K562 (cell line): Measurements from ENCODE around the gene S100G. TPM values are rescaled to one million over a fixed set of nuclear protein-coding genes. Genes with fewer than 3 reads are reported as not detected.

Experiments used
- ATAC-seq: fragments of 200-7000 bp; cut with Tn5 transposase; 3 replicates; pipeline ENCODE4 v1.9.1; 2020; ENCODE audit warnings: moderate library complexity
- BruUV-seq: library from RNA; stranded (reverse); fragments of 400-500 nt; replicated peaks from 2 replicates; lab custom pipeline; 2021; lab: Mats Ljungman, UMichigan
- CTCF ChIA-PET: fragments of 300-600 bp; formaldehyde crosslinking; extraction: SDS; loops from one replicate; lab custom pipeline; 2021; ENCODE audit warnings: low intra/inter-chr PET ratio; lab: Yijun Ruan, JAX
- POLR2A ChIA-PET: fragments of 300-600, 350-650 bp; sonication (Branson Sonifier 250); formaldehyde crosslinking; extraction: SDS; loops from one replicate; lab custom pipeline; 2021; ENCODE audit warnings: antibody characterized with exemption, inconsistent platforms; lab: Yijun Ruan, JAX
- DNase-seq, 4 experiments: peaks; one replicate each; pipeline versions ENCODE4 v3.0.0 to v3.0.0-alpha.2; 2011 to 2018; ENCODE audit warnings: low spot score in 3 of 4, mixed read lengths in 3 of 4; ENCODE audit errors: extremely low read depth in 1 of 4
- FAIRE-seq: peaks from 2 replicates; lab custom pipeline; 2011; peaks lifted over from hg19 to GRCh38; lab: Jason Lieb, UNC
- H2AFZ ChIP-seq: 2 replicates; pipeline ENCODE4 v1.6.0; 2011; ENCODE audit warnings: low read depth, low read length, control low read depth, inconsistent platforms
- H3K27ac ChIP-seq: fragments of 200-600 bp; 3 replicates; pipeline ENCODE4 v1.8.0; 2011; ENCODE audit warnings: low read depth, mild to moderate bottlenecking, control low read depth, inconsistent platforms, low read length, moderate library complexity, mixed read lengths; ENCODE audit errors: extremely low read depth
- H3K27me3 ChIP-seq, 2 experiments: fragments of 300-600 bp in 1 of 2; 2 replicates in 1 of 2; 3 replicates in 1 of 2; pipeline versions ENCODE4 v1.6.0 to v1.8.0; 2011; ENCODE audit warnings: inconsistent platforms in 2 of 2, low read length in 2 of 2, mild to moderate bottlenecking in 1 of 2, mixed read lengths in 1 of 2, moderate library complexity in 1 of 2; ENCODE audit not compliant: control insufficient read depth in 2 of 2, insufficient read depth in 2 of 2
- H3K36me3 ChIP-seq: fragments of 300-600 bp; 3 replicates; pipeline ENCODE4 v1.8.0; 2011; ENCODE audit warnings: mild to moderate bottlenecking, low read length, inconsistent platforms; ENCODE audit not compliant: control insufficient read depth, insufficient read depth
- H3K4me1 ChIP-seq, 2 experiments: fragments of 200-600 bp in 1 of 2; replicated peaks in 1 of 2; 2 replicates in 1 of 2; 3 replicates in 1 of 2; pipeline versions ENCODE4 v1.5.1 to v1.8.0; 2011; ENCODE audit warnings: inconsistent platforms in 2 of 2, low read length in 2 of 2, mild to moderate bottlenecking in 1 of 2, mixed read lengths in 1 of 2, moderate library complexity in 1 of 2; ENCODE audit not compliant: control insufficient read depth in 2 of 2, insufficient read depth in 2 of 2
- H3K4me2 ChIP-seq: 2 replicates; pipeline ENCODE4 v1.6.1; 2011; ENCODE audit warnings: low read length, control low read depth, inconsistent platforms, mixed read lengths; ENCODE audit not compliant: insufficient read depth
- H3K4me3 ChIP-seq: fragments of 200-600 bp; sonication (generic), shearing (Covaris generic); 2 replicates; pipeline ENCODE4 v1.5.1; 2016; ENCODE audit warnings: control low read depth, inconsistent platforms
- H3K79me2 ChIP-seq: fragments of 200-600 bp; 3 replicates; pipeline ENCODE4 v1.8.0; 2011; ENCODE audit warnings: low read length, inconsistent platforms; ENCODE audit not compliant: control insufficient read depth, insufficient read depth
- H3K9ac ChIP-seq, 2 experiments: 2 replicates each; pipeline versions ENCODE4 v1.6.0 to v1.6.1; 2011; ENCODE audit warnings: low read depth in 2 of 2, low read length in 2 of 2, control low read depth in 1 of 2, inconsistent platforms in 1 of 2, mild to moderate bottlenecking in 1 of 2, mixed read lengths in 1 of 2; ENCODE audit not compliant: insufficient read depth in 1 of 2
- H3K9me1 ChIP-seq: one replicate; pipeline ENCODE4 v1.6.0; 2011; ENCODE audit warnings: inconsistent platforms, mild to moderate bottlenecking, low read length, moderate library complexity; ENCODE audit not compliant: control insufficient read depth, insufficient read depth
- H3K9me3 ChIP-seq: replicated peaks from 2 replicates; pipeline ENCODE4 v1.5.1; 2011; ENCODE audit warnings: low read depth, low read length, inconsistent platforms; ENCODE audit not compliant: control insufficient read depth, insufficient read depth
- H4K20me1 ChIP-seq: replicated peaks from 2 replicates; pipeline ENCODE4 v1.6.1; 2011; ENCODE audit warnings: low read length, inconsistent platforms, mixed read lengths; ENCODE audit not compliant: control insufficient read depth, insufficient read depth
- MXI1 ChIP-seq: IDR thresholded peaks from 2 replicates; pipeline ENCODE4 v1.6.1; 2011; ENCODE audit warnings: low read depth, mild to moderate bottlenecking, improper control_type of control experiment, low read length
- PCBP1 ChIP-seq: fragments of 200-400 bp; formaldehyde crosslinking; IDR thresholded peaks from 2 replicates; pipeline ENCODE4 v1.6.1; 2018; ENCODE audit warnings: mild to moderate bottlenecking, low read depth, low read length; ENCODE audit not compliant: poor library complexity, severe bottlenecking
- ZNF408 ChIP-seq: fragments of 250-450 bp; sonication (Bioruptor Pico); IDR thresholded peaks from 2 replicates; pipeline ENCODE4 v1.4.0; 2020; ENCODE audit warnings: low read depth, mild to moderate bottlenecking, moderate library complexity
- WGBS: fragments of 100-300 bp; shearing (Covaris generic); methylation state at CpG from one replicate; pipeline ENCODE4 v1.1.6; 2016; ENCODE audit warnings: low coverage, mixed read lengths; ENCODE audit not compliant: insufficient coverage; ENCODE audit errors: missing lambda C conversion rate; 5-methylcytosine and 5-hydroxymethylcytosine counted together
- in situ Hi-C: fragments of 300-500 bp; cut with MboI; formaldehyde crosslinking; loops from 4 replicates; pipeline ENCODE4 v1.15.0; 2018; ENCODE audit warnings: inconsistent platforms, mixed read lengths
- intact Hi-C: fragments of 100-400 bp; cut with micrococcal nuclease; formaldehyde crosslinking; loops from 2 replicates; pipeline ENCODE4 v1.14.2; 2022
- polyA plus RNA-seq, 8 experiments: library from polyadenylated mRNA; depleted of rRNA in 4 of 8; stranded (reverse) in 5 of 8; unstranded in 3 of 8; fragments of >200 nt; fragmentation: Nextera tagmentation in 2 of 8; fragmentation: Illumina TruSeq in 1 of 8; extraction: Ambion mirVana in 2 of 8; extraction: Trizol in 1 of 8; gene quantifications; 2 replicates each; pipeline versions ENCODE4 v1.2.1 to v1.2.3, GENCODE V29; 2011 to 2014; ENCODE audit warnings: inconsistent platforms in 1 of 8, missing spikeins in 1 of 8
- total RNA-seq, 7 experiments: library from RNA; depleted of rRNA in 6 of 7; stranded (reverse); fragments of >200 nt in 6 of 7; fragmentation: Illumina TruSeq in 2 of 7; extraction: Trizol in 2 of 7; gene quantifications; 2 replicates each; pipeline versions ENCODE4 v1.2.1 to v1.2.3, GENCODE V29; 2011 to 2021; ENCODE audit warnings: low replicate concordance in 1 of 7
- TF ChIP-seq, protein P1 (sequence below): fragments of 450-650 bp; IDR thresholded peaks from 2 replicates; pipeline ENCODE4 v1.6.1; 2016; ENCODE audit warnings: missing biosample characterization, missing genetic modification characterization
- TF ChIP-seq, protein P2 (sequence below), 2 experiments: IDR thresholded peaks in 1 of 2; conservative IDR thresholded peaks in 1 of 2; 2 replicates each; pipeline ENCODE4 v1.6.1; 2016; ENCODE audit warnings: low read depth in 2 of 2, mild to moderate bottlenecking in 1 of 2, missing compliant biosample characterization in 1 of 2, missing genetic modification characterization in 1 of 2, moderate library complexity in 1 of 2

S100G gene
- total and polyA plus RNA-seq, 9 of the 15 experiments (the other 6 are each of a cell fraction or from before 2014, with no cell fraction given): not detected

DNA sequence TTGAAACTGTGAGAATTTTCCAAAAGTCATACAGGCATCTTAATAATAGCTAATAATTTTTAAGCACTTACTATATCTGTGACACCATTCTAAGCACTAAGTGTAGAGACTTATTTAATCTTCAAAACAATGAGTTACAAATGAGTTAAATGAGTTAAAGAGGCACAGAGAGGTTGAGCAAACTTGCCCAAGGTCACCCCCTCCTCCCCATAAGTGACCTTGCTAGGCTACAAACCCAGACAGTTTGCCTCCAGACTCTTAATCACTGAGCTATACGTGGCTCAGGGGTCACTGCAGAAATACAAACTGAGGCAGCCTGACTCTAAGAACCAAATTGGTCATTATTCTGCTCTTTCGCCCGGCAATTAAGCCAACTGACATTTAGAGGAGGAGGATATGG is 47.0 kb downstream of the S100G start:
- Histone ChIP-seq H3K4me3 (no peak overlapping the region), H3K27ac (no peak overlapping the region), H4K20me1 (no peaks in the 10 kb centered on the region), H3K79me2 (no peaks in the 10 kb centered on the region), H3K9me3 (no peaks in the 10 kb centered on the region), H3K4me1 (no peaks in the 10 kb centered on the region), H3K36me3 (peaks cover 47% of the 10 kb centered on the region; the same call in 2 of the 3 replicates), H3K4me2 (no peak overlapping the region), H3K27me3 (no peaks in the 10 kb centered on the region), H3K9ac (no peak overlapping the region), H3K9me1 (no peaks in the 10 kb centered on the region), H2AFZ (no peak overlapping the region)
- intact Hi-C loops: loop anchor here (5.0 kb wide), 1 partner anchor 260 kb away; no protein-coding TSS in a partner anchor
- FAIRE-seq: no peak
- WGBS: 29% methylated on average over 1 of the region's 3 CpGs
- CTCF ChIA-PET: interaction anchor here (0.6 kb wide), 1 partner anchor 59 kb away, joined by 4 read pairs; no protein-coding TSS in a partner anchor
- in situ Hi-C loops: loop anchor here (25.0 kb wide), 1 partner anchor 260 kb away; no protein-coding TSS in a partner anchor
- DNase-seq: no peak
- POLR2A ChIA-PET: interaction anchor here (0.6 kb wide), 1 partner anchor 27 kb away, joined by 3 read pairs; no protein-coding TSS in a partner anchor
- ATAC-seq: no peak
- no TSS peak for BruUV-seq
- TF ChIP-seq MXI1 (no peak), ZNF408 (no peak), PCBP1 (no peak)
- TF ChIP-seq, protein P1, sequence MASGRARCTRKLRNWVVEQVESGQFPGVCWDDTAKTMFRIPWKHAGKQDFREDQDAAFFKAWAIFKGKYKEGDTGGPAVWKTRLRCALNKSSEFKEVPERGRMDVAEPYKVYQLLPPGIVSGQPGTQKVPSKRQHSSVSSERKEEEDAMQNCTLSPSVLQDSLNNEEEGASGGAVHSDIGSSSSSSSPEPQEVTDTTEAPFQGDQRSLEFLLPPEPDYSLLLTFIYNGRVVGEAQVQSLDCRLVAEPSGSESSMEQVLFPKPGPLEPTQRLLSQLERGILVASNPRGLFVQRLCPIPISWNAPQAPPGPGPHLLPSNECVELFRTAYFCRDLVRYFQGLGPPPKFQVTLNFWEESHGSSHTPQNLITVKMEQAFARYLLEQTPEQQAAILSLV (tag): no peak
- TF ChIP-seq, protein P2, sequence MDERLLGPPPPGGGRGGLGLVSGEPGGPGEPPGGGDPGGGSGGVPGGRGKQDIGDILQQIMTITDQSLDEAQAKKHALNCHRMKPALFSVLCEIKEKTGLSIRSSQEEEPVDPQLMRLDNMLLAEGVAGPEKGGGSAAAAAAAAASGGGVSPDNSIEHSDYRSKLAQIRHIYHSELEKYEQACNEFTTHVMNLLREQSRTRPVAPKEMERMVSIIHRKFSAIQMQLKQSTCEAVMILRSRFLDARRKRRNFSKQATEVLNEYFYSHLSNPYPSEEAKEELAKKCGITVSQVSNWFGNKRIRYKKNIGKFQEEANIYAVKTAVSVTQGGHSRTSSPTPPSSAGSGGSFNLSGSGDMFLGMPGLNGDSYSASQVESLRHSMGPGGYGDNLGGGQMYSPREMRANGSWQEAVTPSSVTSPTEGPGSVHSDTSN (CRISPR knock-in tag; IDR thresholded peaks at IDR 0.05; ENCODE audit: low read depth): no peak
- TF ChIP-seq, protein P2 (tag; conservative IDR thresholded peaks at IDR 0.05; ENCODE audit: low read depth): no peak
